Heart right ventricle (tissue), 16 donors: ENCODE results near the gene PARP9. TPM values are rescaled to one million over a fixed set of nuclear protein-coding genes. Genes with fewer than 3 reads are reported as not detected.

Source experiments
- ATAC-seq, 8 donors: fragments of 200-7000 bp; cut with Tn5 transposase; one replicate each; pipeline ENCODE4 v1.9.1; 2020; ENCODE audit warnings: mild to moderate bottlenecking in 8 of 8, moderate library complexity in 8 of 8, moderate number of reproducible peaks in 1 of 8
- DNase-seq, 2 donors: peaks; one replicate each; pipeline ENCODE4 v3.0.0-alpha.2; 2020
- H3K27ac ChIP-seq, 10 donors: fragments of 200-600 bp; sonication (generic) in 2 of 10; one replicate each; pipeline versions ENCODE4 v1.5.0 to v1.8.0; 2020 to 2022; ENCODE audit warnings: mild to moderate bottlenecking in 3 of 10
- H3K27me3 ChIP-seq, 7 donors: fragments of 200-600 bp; one replicate each; pipeline ENCODE4 v1.8.0; 2021 to 2022; ENCODE audit warnings: mild to moderate bottlenecking in 2 of 7
- H3K36me3 ChIP-seq, 9 donors: fragments of 200-600 bp; sonication (generic) in 1 of 9; one replicate each; pipeline versions ENCODE4 v1.5.0 to v1.8.0; 2020 to 2022; ENCODE audit warnings: mild to moderate bottlenecking in 2 of 9
- H3K4me1 ChIP-seq, 9 donors: fragments of 200-600 bp; sonication (generic) in 1 of 9; one replicate each; pipeline versions ENCODE4 v1.5.0 to v1.8.0; 2020 to 2022; ENCODE audit warnings: mild to moderate bottlenecking in 4 of 9
- H3K4me3 ChIP-seq, 10 donors: fragments of 200-600 bp; sonication (generic) in 2 of 10; one replicate each; pipeline versions ENCODE4 v1.5.0 to v1.8.0; 2020 to 2022; ENCODE audit warnings: mild to moderate bottlenecking in 7 of 10, moderate library complexity in 2 of 10
- H3K9me3 ChIP-seq, 11 donors: fragments of 200-600 bp in 10 of 11; sonication (generic) in 2 of 11; one replicate each; pipeline versions ENCODE4 v1.5.0 to v1.8.0; 2013 to 2022; ENCODE audit warnings: mild to moderate bottlenecking in 2 of 11, control low read depth in 1 of 11, moderate library complexity in 1 of 11
- CTCF ChIP-seq, 9 donors: fragments of 200-600 bp; sonication (generic) in 2 of 9; IDR thresholded peaks; one replicate each; pipeline versions ENCODE4 v1.5.0 to v1.8.0; 2021 to 2022; ENCODE audit warnings: antibody characterized with exemption in 9 of 9, mild to moderate bottlenecking in 5 of 9, moderate library complexity in 1 of 9
- WGBS, 2 donors: extraction: QIAGEN DNeasy Blood & Tissue Kit; methylation state at CpG; one replicate each; pipeline ENCODE4 v1.1.7; 2013; ENCODE audit warnings: inconsistent platforms in 1 of 2; 5-methylcytosine and 5-hydroxymethylcytosine counted together
- intact Hi-C, 10 donors: fragments of 100-400 bp; cut with DNase I; formaldehyde crosslinking; loops; one replicate each; pipeline versions ENCODE4 v1.11.1 to v1.14.2; 2022
- polyA plus RNA-seq, 2 donors: library from polyadenylated mRNA; stranded (reverse); fragments of 200-250 nt; gene quantifications; one replicate each; pipeline ENCODE4 v1.2.3, GENCODE V29; 2013
- total RNA-seq, 10 donors: library from RNA; stranded (reverse); fragmentation: NEBNext Ultra II Directional in 3 of 10; extraction: Animal tissue kit (Norgen Biotek cat#: 25700) in 3 of 10; gene quantifications; one replicate each; pipeline versions ENCODE4 v1.2.1 to v1.2.4, GENCODE V29; 2021 to 2023
- donor health status: Arrhythmogenic right ventricular cardiomyopathy.
- donor health status: ischemic (EF 13 %, LVEDD 7.1; RV severe dilation, severe dysfunction).
- donor health status: healthy with polysubstance abuse.
- donor health status: DM: no; HTN: yes; CAD: no.
- donor health status: DM: no; HTN: no; CAD: no.
- donor health status: ischemic (EF 25% LVEDD 6.9; RV normal size, moderate dysfunction).
- donor health status: ischemic (EF 25% LVEDD 5.7; RV mildly dilated, moderate dysfunction).
- donor health status: healthy.
- donor health status: DM: yes; HTN: yes; CAD: no.
- donor health status: Ischemic cardiomyopathy.
- donor health status: ischemic (EF 35%, LVEDD 5.7; RV mildly dilated, moderate dysfunction).
- donor health status: nonischemic (EF 11% LVEDD 7.7; RV severe dilation, severe dysfunction).
- donor health status: DM: yes; HTN: yes; CAD: no.
- donor health status: PGD.
- donor health status: ischemic (EF 29% LVEDD 5.4; RV normal size, mild dysfunction).
- donor health status: nonischemic (EF 23%, LVEDD 6.1; RV moderate dilation, normal function).

The PARP9 gene
- total and polyA plus RNA-seq, 12 donors = 7.1 to 60.4 (median 15.2) TPM

GRCh38 chr3:122555275-122556071, 8.6 kb downstream of the PARP9 start:
- H3K4me3 ChIP-seq = no peak overlapping the region
- no peaks in the 10 kb centered on the region for H3K27me3 ChIP-seq
- 81 to 85% methylated on average over 6 of the region's 6 CpGs for WGBS, 2 donors
- peaks cover 0 to 98% (median 36%) of the 10 kb centered on the region in 9 donors for H3K36me3 ChIP-seq
- DNase-seq (no peak), ATAC-seq (peak in 7 of 8 donors; percentile 38 to 75 (median 62))
- H3K4me1 ChIP-seq = peaks cover 0 to 29% (median 8%) of the 10 kb centered on the region in 9 donors
- no peak overlapping the region for H3K27ac ChIP-seq
- intact Hi-C loops = loop anchor here in 2 of 10 donors (2.0 to 5.0 kb wide), 2 partner anchors 121 to 122 kb away; no protein-coding TSS in a partner anchor
- no peaks in the 10 kb centered on the region for H3K9me3 ChIP-seq
- no peak for TF ChIP-seq CTCF (IDR thresholded peaks at IDR 0.05)

GRCh38 chr3:122553171-122553570, 10.9 kb downstream of the PARP9 start:
- Histone ChIP-seq H3K9me3 (no peaks in the 10 kb centered on the region), H3K4me1 (peaks cover 0 to 21% (median 3%) of the 10 kb centered on the region in 9 donors), H3K27ac (no peak overlapping the region), H3K27me3 (no peaks in the 10 kb centered on the region), H3K36me3 (peaks cover 0 to 100% (median 39%) of the 10 kb centered on the region in 9 donors), H3K4me3 (no peak overlapping the region)
- DNase-seq = no peak
- 64 to 77% methylated on average over 3 of the region's 3 CpGs for WGBS, 2 donors
- TF ChIP-seq CTCF (IDR thresholded peaks at IDR 0.05) = no peak
- intact Hi-C loops = no loop called here
- ATAC-seq = no peak

GRCh38 chr3:122548619-122549018, 15.5 kb downstream of the PARP9 start:
- 93 to 95% methylated on average over 1 of the region's 1 CpG for WGBS, 2 donors
- intact Hi-C loops = no loop called here
- peaks cover 0 to 100% (median 45%) of the 10 kb centered on the region in 9 donors for H3K36me3 ChIP-seq

GRCh38 chr3:122548076-122548475, 16.0 kb downstream of the PARP9 start:
- DNase-seq (no peak), ATAC-seq (no peak)
- no peaks in the 10 kb centered on the region for H3K27me3 ChIP-seq
- TF ChIP-seq CTCF (IDR thresholded peaks at IDR 0.05) = no peak
- no peak overlapping the region for H3K4me3 ChIP-seq
- H3K36me3 ChIP-seq = peaks cover 0 to 100% (median 46%) of the 10 kb centered on the region in 9 donors
- intact Hi-C loops = no loop called here
- H3K9me3 ChIP-seq = no peaks in the 10 kb centered on the region
- no peak overlapping the region for H3K27ac ChIP-seq
- H3K4me1 ChIP-seq = no peaks in the 10 kb centered on the region
- 79 to 80% methylated on average over 3 of the region's 3 CpGs for WGBS, 2 donors

More at GRCh38 chr3:122548619-122549018, 15.5 kb downstream of the PARP9 start:
- no peak for TF ChIP-seq CTCF (IDR thresholded peaks at IDR 0.05)
- no peaks in the 10 kb centered on the region for H3K27me3 ChIP-seq
- peaks cover 0 to under 1% (median 0%) of the 10 kb centered on the region in 9 donors for H3K4me1 ChIP-seq
- H3K27ac ChIP-seq = no peak overlapping the region
- DNase-seq = no peak
- no peak for ATAC-seq
- no peaks in the 10 kb centered on the region for H3K9me3 ChIP-seq
- H3K4me3 ChIP-seq = no peak overlapping the region
